ENCODE data around the gene GNAT1. TPM values are rescaled to one million over a fixed set of nuclear protein-coding genes. Genes with fewer than 3 reads are reported as not detected.

GNAT1 gene
- polyA plus RNA-seq, 1 donor from 2014 or later, result not detected

- H3K9ac ChIP-seq (ENCODE audit: low read length), result no peak overlapping the region
- no peaks in the 10 kb centered on the region for H3K79me2 ChIP-seq (replicated peaks; ENCODE audit: insufficient read depth, low read length)
- H3K9me2 ChIP-seq (ENCODE audit: insufficient read depth, low read length), result no peaks in the 10 kb centered on the region
- H3K4me3 ChIP-seq (ENCODE audit: low read length), result no peak overlapping the region
- no peak overlapping the region for H2AFZ ChIP-seq (ENCODE audit: low read depth, low read length)
- no peaks in the 10 kb centered on the region for H3K36me3 ChIP-seq (ENCODE audit: insufficient read depth, low read length)
- no peaks in the 10 kb centered on the region for H3K9me3 ChIP-seq (ENCODE audit: low read length)
- no peak overlapping the region for H3K4me2 ChIP-seq (ENCODE audit: low read length)
- no peaks in the 10 kb centered on the region for H4K20me1 ChIP-seq (ENCODE audit: insufficient read depth)
- no peak overlapping the region for H3K27ac ChIP-seq (ENCODE audit: low read length)
- TF ChIP-seq EP300 (conservative IDR thresholded peaks at IDR 0.05; ENCODE audit: poor library complexity, severe bottlenecking) (no peak), POLR2AphosphoS5 (IDR thresholded peaks at IDR 0.05) (no peak), RAD21 (conservative IDR thresholded peaks at IDR 0.05) (no peak), MXI1 (conservative IDR thresholded peaks at IDR 0.05; ENCODE audit: poor library complexity, severe bottlenecking) (no peak), SMC3 (conservative IDR thresholded peaks at IDR 0.05; ENCODE audit: poor library complexity) (no peak), TAF1 (IDR thresholded peaks at IDR 0.05; ENCODE audit: low read depth) (no peak), CTCF (IDR thresholded peaks at IDR 0.05; ENCODE audit: poor library complexity, severe bottlenecking) (no peak), EZH2 (IDR thresholded peaks at IDR 0.05; ENCODE audit: borderline replicate concordance, insufficient read depth, low read length, poor library complexity, severe bottlenecking) (no peak)
- TF ChIP-seq, protein P1, sequence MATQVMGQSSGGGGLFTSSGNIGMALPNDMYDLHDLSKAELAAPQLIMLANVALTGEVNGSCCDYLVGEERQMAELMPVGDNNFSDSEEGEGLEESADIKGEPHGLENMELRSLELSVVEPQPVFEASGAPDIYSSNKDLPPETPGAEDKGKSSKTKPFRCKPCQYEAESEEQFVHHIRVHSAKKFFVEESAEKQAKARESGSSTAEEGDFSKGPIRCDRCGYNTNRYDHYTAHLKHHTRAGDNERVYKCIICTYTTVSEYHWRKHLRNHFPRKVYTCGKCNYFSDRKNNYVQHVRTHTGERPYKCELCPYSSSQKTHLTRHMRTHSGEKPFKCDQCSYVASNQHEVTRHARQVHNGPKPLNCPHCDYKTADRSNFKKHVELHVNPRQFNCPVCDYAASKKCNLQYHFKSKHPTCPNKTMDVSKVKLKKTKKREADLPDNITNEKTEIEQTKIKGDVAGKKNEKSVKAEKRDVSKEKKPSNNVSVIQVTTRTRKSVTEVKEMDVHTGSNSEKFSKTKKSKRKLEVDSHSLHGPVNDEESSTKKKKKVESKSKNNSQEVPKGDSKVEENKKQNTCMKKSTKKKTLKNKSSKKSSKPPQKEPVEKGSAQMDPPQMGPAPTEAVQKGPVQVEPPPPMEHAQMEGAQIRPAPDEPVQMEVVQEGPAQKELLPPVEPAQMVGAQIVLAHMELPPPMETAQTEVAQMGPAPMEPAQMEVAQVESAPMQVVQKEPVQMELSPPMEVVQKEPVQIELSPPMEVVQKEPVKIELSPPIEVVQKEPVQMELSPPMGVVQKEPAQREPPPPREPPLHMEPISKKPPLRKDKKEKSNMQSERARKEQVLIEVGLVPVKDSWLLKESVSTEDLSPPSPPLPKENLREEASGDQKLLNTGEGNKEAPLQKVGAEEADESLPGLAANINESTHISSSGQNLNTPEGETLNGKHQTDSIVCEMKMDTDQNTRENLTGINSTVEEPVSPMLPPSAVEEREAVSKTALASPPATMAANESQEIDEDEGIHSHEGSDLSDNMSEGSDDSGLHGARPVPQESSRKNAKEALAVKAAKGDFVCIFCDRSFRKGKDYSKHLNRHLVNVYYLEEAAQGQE (IDR thresholded peaks at IDR 0.05; ENCODE audit: borderline replicate concordance), result no peak
- no peaks in the 10 kb centered on the region for H3K27me3 ChIP-seq (ENCODE audit: insufficient read depth, low read depth, low read length)
- H3F3A ChIP-seq (ENCODE audit: insufficient read depth, low read length, poor library complexity, severe bottlenecking), result no peaks in the 10 kb centered on the region
These were observed 19.7 kb upstream of the GNAT1 start for GRCh38 chr3:50171540-50172301.

GRCh38 chr3:50172626-50173220 is 18.7 kb upstream of the GNAT1 start:
- TF ChIP-seq EP300 (conservative IDR thresholded peaks at IDR 0.05; ENCODE audit: poor library complexity, severe bottlenecking), result no peak
- TF ChIP-seq TAF1 (IDR thresholded peaks at IDR 0.05; ENCODE audit: low read depth), result no peak
- no peak for TF ChIP-seq POLR2AphosphoS5 (IDR thresholded peaks at IDR 0.05)
- TF ChIP-seq CTCF (IDR thresholded peaks at IDR 0.05; ENCODE audit: poor library complexity, severe bottlenecking), result no peak
- no peak for TF ChIP-seq EZH2 (IDR thresholded peaks at IDR 0.05; ENCODE audit: borderline replicate concordance, insufficient read depth, low read length, poor library complexity, severe bottlenecking)
- no peak for TF ChIP-seq SMC3 (conservative IDR thresholded peaks at IDR 0.05; ENCODE audit: poor library complexity)
- TF ChIP-seq, protein P1 (IDR thresholded peaks at IDR 0.05; ENCODE audit: borderline replicate concordance), result no peak
- TF ChIP-seq RAD21 (conservative IDR thresholded peaks at IDR 0.05), result no peak
- no peak for TF ChIP-seq MXI1 (conservative IDR thresholded peaks at IDR 0.05; ENCODE audit: poor library complexity, severe bottlenecking)
- no peaks in the 10 kb centered on the region for H3K9me3 ChIP-seq (ENCODE audit: low read length)
- no peak overlapping the region for H3K27ac ChIP-seq (ENCODE audit: low read length)
- H3F3A ChIP-seq (ENCODE audit: insufficient read depth, low read length, poor library complexity, severe bottlenecking), result no peaks in the 10 kb centered on the region
- H3K4me3 ChIP-seq (ENCODE audit: low read length), result no peak overlapping the region
- no peaks in the 10 kb centered on the region for H3K27me3 ChIP-seq (ENCODE audit: insufficient read depth, low read depth, low read length)
- H3K79me2 ChIP-seq (replicated peaks; ENCODE audit: insufficient read depth, low read length), result no peaks in the 10 kb centered on the region
- no peaks in the 10 kb centered on the region for H4K20me1 ChIP-seq (ENCODE audit: insufficient read depth)
- H3K9ac ChIP-seq (ENCODE audit: low read length), result no peak overlapping the region
- H3K36me3 ChIP-seq (ENCODE audit: insufficient read depth, low read length), result no peaks in the 10 kb centered on the region
- H2AFZ ChIP-seq (ENCODE audit: low read depth, low read length), result no peak overlapping the region
- no peaks in the 10 kb centered on the region for H3K9me2 ChIP-seq (ENCODE audit: insufficient read depth, low read length)
- H3K4me2 ChIP-seq (ENCODE audit: low read length), result no peak overlapping the region
